Gastrocnemius medialis (tissue), 4 donors: Measurements from ENCODE around the gene CHRNA4. TPM values are rescaled to one million over a fixed set of nuclear protein-coding genes. Genes with fewer than 3 reads are reported as not detected.

Experiments
- ATAC-seq, 2 donors: fragments of 150-250 bp; one replicate each; pipeline ENCODE4 v1.9.1; 2016
- DNase-seq, 2 donors: peaks; one replicate each; pipeline ENCODE4 v3.0.0-alpha.2; 2019
- H3K27ac ChIP-seq, 4 donors: fragments of 200-600 bp; sonication (generic); 1 replicate in 1 of 4; 2 replicates in 3 of 4; pipeline ENCODE4 v1.5.1; 2016 to 2018; ENCODE audit warnings: mild to moderate bottlenecking in 2 of 4, moderate library complexity in 1 of 4
- H3K27me3 ChIP-seq, 3 donors: fragments of 200-600 bp; sonication (generic) in 2 of 3; 1 replicate in 1 of 3; 2 replicates in 2 of 3; pipeline versions ENCODE4 v1.5.1 to v1.6.0; 2016 to 2019; ENCODE audit warnings: mild to moderate bottlenecking in 1 of 3, moderate library complexity in 1 of 3
- H3K36me3 ChIP-seq, 2 donors: fragments of 200-600 bp; sonication (generic) in 1 of 2; one replicate each; pipeline ENCODE4 v1.5.1; 2017 to 2018
- H3K4me1 ChIP-seq, 2 donors: fragments of 200-600 bp; sonication (generic) in 1 of 2; one replicate each; pipeline ENCODE4 v1.5.1; 2016 to 2017; ENCODE audit warnings: mild to moderate bottlenecking in 2 of 2
- H3K4me3 ChIP-seq, 4 donors: fragments of 200-600 bp; sonication (generic) in 3 of 4; 1 replicate in 1 of 4; 2 replicates in 3 of 4; pipeline ENCODE4 v1.5.1; 2016 to 2019; ENCODE audit warnings: mild to moderate bottlenecking in 2 of 4
- H3K9me3 ChIP-seq, 3 donors: fragments of 200-600 bp; sonication (generic) in 2 of 3; 1 replicate in 1 of 3; 2 replicates in 2 of 3; pipeline ENCODE4 v1.5.1; 2016 to 2019
- POLR2A ChIP-seq, 2 donors: fragments of 450-650 bp; IDR thresholded peaks; one replicate each; pipeline ENCODE4 v1.6.1; 2017; ENCODE audit warnings: antibody characterized with exemption in 2 of 2, mild to moderate bottlenecking in 2 of 2, moderate library complexity in 2 of 2
- in situ Hi-C, 4 donors: fragments of 200-750 bp; cut with MboI; loops; one replicate each; pipeline versions ENCODE4 v1.15.0 to v1.8.0; 2017; ENCODE audit warnings: low sequenced_read_pairs in 4 of 4
- intact Hi-C: fragments of 100-400 bp; cut with DNase I; formaldehyde crosslinking; loops from one replicate; pipeline ENCODE4 v1.15.1; 2023; ENCODE audit warnings: low total_unique reads
- total RNA-seq, 4 donors: library from RNA; depleted of rRNA; stranded (reverse); fragments of >200 nt; gene quantifications; one replicate each; pipeline versions ENCODE4 v1.1.0 to v1.2.3, GENCODE V29; 2016
- TF ChIP-seq, protein P1 (sequence below), 5 experiments: fragments of 450-650 bp in 3 of 5; fragments of 200-600 bp in 2 of 5; sonication (generic) in 2 of 5; IDR thresholded peaks in 4 of 5; conservative IDR thresholded peaks in 1 of 5; 1 replicate in 4 of 5; 2 replicates in 1 of 5; pipeline ENCODE4 v1.5.1; 2016 to 2019; ENCODE audit warnings: antibody characterized with exemption in 5 of 5, mild to moderate bottlenecking in 3 of 5, moderate library complexity in 3 of 5

Gene CHRNA4
- total RNA-seq, 4 donors from 2014 or later: not detected

DNA sequence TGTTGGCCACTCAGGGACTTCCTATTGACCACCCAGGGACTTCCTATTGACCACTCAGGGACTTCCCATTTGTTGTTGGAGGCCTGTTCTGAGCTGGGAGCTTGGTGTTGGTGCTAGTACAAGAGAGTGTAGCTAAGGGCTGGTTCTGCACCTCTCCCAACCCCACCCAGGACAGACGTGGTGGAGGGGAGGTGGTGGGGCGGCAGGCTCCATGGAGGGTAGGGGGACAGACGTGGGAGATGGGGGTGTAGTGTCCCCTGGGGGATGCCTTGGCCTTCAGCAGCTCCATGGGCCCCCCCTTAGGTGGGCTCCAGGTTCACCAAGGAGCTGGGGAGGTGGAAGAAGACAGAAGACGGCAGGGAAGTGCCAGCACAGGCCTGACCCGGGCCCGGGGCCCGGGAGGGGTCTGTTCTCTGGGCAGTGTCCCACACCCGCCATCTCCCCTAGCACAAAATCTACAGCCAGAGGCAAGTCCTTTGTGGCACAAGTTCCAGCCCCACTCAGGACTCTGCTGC lies 33.9 kb downstream of the CHRNA4 start:
- intact Hi-C loops (no loop called here), in situ Hi-C loops (no loop called here)
- Histone ChIP-seq H3K27ac (no peak overlapping the region), H3K9me3 (no peaks in the 10 kb centered on the region), H3K36me3 (no peaks in the 10 kb centered on the region), H3K4me1 (no peaks in the 10 kb centered on the region), H3K4me3 (no peak overlapping the region), H3K27me3 (peaks cover 16 to 18% (median 17%) of the 10 kb centered on the region in 3 donors)
- ATAC-seq (no peak), DNase-seq (no peak)
- TF ChIP-seq, protein P1, sequence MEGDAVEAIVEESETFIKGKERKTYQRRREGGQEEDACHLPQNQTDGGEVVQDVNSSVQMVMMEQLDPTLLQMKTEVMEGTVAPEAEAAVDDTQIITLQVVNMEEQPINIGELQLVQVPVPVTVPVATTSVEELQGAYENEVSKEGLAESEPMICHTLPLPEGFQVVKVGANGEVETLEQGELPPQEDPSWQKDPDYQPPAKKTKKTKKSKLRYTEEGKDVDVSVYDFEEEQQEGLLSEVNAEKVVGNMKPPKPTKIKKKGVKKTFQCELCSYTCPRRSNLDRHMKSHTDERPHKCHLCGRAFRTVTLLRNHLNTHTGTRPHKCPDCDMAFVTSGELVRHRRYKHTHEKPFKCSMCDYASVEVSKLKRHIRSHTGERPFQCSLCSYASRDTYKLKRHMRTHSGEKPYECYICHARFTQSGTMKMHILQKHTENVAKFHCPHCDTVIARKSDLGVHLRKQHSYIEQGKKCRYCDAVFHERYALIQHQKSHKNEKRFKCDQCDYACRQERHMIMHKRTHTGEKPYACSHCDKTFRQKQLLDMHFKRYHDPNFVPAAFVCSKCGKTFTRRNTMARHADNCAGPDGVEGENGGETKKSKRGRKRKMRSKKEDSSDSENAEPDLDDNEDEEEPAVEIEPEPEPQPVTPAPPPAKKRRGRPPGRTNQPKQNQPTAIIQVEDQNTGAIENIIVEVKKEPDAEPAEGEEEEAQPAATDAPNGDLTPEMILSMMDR (IDR thresholded peaks at IDR 0.05 in 4 of 5, conservative IDR thresholded peaks at IDR 0.05 in 1 of 5): no peak
- no peak for TF ChIP-seq POLR2A (IDR thresholded peaks at IDR 0.05)

DNA sequence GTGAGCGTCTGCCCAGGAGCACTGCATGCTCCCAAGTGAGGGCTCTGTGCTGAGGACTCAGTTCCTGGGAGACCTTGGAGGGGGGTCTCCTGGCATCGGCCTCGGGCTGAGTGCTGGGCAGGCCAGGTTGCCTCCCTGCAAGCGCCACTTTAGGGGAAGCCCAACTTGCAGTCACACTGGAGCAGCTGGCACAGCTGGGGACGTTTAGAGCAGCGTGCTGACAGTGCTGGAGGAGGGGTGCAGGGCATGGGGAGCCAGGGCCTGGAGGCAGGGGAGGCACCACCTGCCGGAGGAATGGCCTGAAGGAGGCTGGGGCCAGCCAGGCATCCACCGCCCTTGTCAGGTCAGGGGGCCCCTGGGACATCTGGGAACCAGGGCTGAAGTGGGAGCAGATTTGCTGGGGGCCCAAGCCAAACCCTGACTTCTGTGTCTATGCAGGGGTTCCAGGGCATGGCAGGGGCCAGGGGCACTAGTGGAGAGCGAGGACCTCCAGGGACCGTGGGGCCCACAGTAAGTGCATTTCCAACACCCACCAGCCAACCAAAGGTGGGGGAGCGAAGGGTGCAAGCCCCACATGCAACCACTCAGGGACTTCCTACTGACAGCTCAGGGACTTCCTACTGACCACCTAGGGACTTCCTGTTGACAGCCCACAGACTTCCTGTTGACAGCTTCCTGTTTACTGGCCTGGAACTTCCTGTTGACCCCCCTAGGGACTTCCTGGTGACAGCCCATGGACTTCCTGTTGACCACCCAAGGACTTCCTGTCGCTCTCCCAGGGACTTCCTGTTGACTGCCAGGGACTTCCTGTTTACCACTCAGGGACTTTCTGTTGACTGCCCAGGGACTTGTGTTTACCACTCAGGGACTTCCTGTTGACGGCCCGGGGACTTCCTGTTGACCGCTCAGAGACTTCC lies 34.6 kb downstream of the CHRNA4 start:
- Histone ChIP-seq H3K27me3 (peaks cover 13 to 17% (median 17%) of the 10 kb centered on the region in 3 donors), H3K36me3 (no peaks in the 10 kb centered on the region), H3K9me3 (no peaks in the 10 kb centered on the region), H3K27ac (no peak overlapping the region), H3K4me1 (no peaks in the 10 kb centered on the region), H3K4me3 (no peak overlapping the region)
- in situ Hi-C loops: no loop called here
- DNase-seq (no peak), ATAC-seq (no peak)
- TF ChIP-seq, protein P1 (IDR thresholded peaks at IDR 0.05 in 4 of 5, conservative IDR thresholded peaks at IDR 0.05 in 1 of 5): no peak
- TF ChIP-seq POLR2A (IDR thresholded peaks at IDR 0.05): no peak
- intact Hi-C loops: no loop called here

DNA sequence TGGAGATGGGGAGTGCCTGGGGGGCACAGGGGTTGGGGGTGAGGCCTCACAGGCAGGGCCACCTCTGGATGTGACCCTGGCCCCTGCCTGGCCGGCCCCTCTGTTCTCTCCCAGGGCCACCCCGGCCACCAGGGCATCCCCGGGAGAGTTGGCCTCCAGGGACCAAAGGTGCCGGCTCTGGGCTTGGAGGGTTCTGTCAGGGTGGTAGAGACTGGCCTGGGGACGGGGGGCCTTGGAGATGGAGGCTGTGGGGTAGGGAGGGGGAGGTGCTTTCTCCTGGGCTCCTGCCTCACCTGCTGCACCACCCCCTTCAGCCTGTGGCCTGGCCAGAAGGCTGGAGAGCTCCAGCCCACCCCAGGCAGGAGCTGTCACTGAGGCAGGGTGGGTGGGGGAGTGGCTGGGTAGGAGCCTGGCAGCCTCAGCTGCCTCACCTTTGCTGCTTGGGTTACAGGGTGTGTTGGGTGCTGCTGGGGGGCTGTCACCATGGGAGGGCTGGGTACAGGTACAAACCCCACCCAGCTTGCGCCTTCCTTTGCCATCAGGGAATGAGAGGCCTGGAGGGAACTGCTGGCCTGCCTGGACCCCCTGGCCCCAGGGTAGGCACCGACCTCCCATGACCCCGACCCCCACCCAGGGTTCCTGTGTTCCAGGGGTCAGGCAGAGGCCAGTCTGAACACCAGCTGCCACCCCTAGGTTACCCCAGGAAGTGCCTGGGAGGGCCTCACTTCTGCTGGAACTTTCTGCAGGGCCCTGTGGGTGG lies 35.4 kb downstream of the CHRNA4 start:
- H3K4me3 ChIP-seq: no peak overlapping the region
- H3K27ac ChIP-seq: no peak overlapping the region
- in situ Hi-C loops (no loop called here), intact Hi-C loops (no loop called here)
- TF ChIP-seq, protein P1 (IDR thresholded peaks at IDR 0.05 in 4 of 5, conservative IDR thresholded peaks at IDR 0.05 in 1 of 5): no peak
- TF ChIP-seq POLR2A (IDR thresholded peaks at IDR 0.05): no peak
- peaks cover 10 to 13% (median 12%) of the 10 kb centered on the region in 3 donors for H3K27me3 ChIP-seq
- no peaks in the 10 kb centered on the region for H3K36me3 ChIP-seq
- DNase-seq: no peak
- H3K4me1 ChIP-seq: no peaks in the 10 kb centered on the region
- no peak for ATAC-seq
- H3K9me3 ChIP-seq: no peaks in the 10 kb centered on the region

DNA sequence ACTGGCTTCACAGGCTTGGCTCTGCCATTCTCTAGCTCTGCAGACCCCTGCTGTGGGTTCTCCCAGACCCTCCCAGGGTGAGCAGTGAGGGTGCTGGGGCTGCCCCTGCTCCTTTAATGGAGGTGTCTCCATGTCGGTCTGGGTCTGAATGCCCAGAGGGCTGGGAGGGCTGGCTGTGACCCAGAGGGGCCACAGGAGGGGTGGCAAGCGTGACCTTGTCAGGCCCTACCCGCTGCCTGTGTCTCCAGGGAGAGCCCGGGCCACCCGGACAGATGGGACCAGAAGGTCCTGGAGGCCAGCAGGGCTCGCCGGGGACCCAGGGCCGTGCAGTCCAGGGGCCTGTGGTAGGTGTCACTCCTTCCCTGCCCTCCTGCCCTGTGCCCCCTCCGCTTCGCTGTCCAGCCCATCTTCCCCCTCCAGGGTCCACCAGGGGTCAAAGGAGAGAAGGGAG lies 36.1 kb downstream of the CHRNA4 start:
- no peak for DNase-seq
- H3K4me3 ChIP-seq: no peak overlapping the region
- no peak overlapping the region for H3K27ac ChIP-seq
- H3K4me1 ChIP-seq: no peaks in the 10 kb centered on the region
- H3K27me3 ChIP-seq: peaks cover 6 to 12% (median 7%) of the 10 kb centered on the region in 3 donors
- intact Hi-C loops: no loop called here
- no peaks in the 10 kb centered on the region for H3K36me3 ChIP-seq
- ATAC-seq: no peak
- TF ChIP-seq, protein P1 (IDR thresholded peaks at IDR 0.05 in 4 of 5, conservative IDR thresholded peaks at IDR 0.05 in 1 of 5): no peak
- no peak for TF ChIP-seq POLR2A (IDR thresholded peaks at IDR 0.05)
- no peaks in the 10 kb centered on the region for H3K9me3 ChIP-seq
- in situ Hi-C loops: no loop called here
